Stomach (tissue), 9 donors: Measurements from ENCODE around the gene LRPPRC. TPM values are rescaled to one million over a fixed set of nuclear protein-coding genes. Genes with fewer than 3 reads are reported as not detected.
A peak's percentile ranks its signal among the peaks of the same experiment; 100 is the strongest.
"Not testable (repeated sequence)": the region's sequence is repeated elsewhere in the genome, so short reads cannot be mapped to it uniquely, and the experiment has no call there.

ENCODE experiments used
- DNase-seq, 2 donors: peaks; one replicate each; pipeline versions ENCODE4 v3.0.0 to v3.0.0-alpha.2; 2013 to 2019
- H3K27ac ChIP-seq, 5 donors: fragments of 200-600 bp in 4 of 5; sonication (generic) in 4 of 5; one replicate each; pipeline ENCODE4 v1.5.1; 2013 to 2019; ENCODE audit warnings: mild to moderate bottlenecking in 1 of 5, moderate library complexity in 1 of 5
- H3K27me3 ChIP-seq, 3 donors: fragments of 200-600 bp; sonication (generic); one replicate each; pipeline ENCODE4 v1.5.1; 2017 to 2019; ENCODE audit warnings: mixed run types in 1 of 3
- H3K36me3 ChIP-seq, 4 donors: fragments of 200-600 bp; sonication (generic); 1 replicate in 3 of 4; 2 replicates in 1 of 4; pipeline ENCODE4 v1.5.1; 2016 to 2019
- H3K4me1 ChIP-seq, 4 donors: fragments of 200-600 bp; sonication (generic); one replicate each; pipeline ENCODE4 v1.5.1; 2016 to 2019
- H3K4me3 ChIP-seq, 4 donors: fragments of 200-600 bp; sonication (generic) in 3 of 4; one replicate each; pipeline ENCODE4 v1.5.1; 2016 to 2019; ENCODE audit warnings: mild to moderate bottlenecking in 1 of 4
- H3K9me3 ChIP-seq, 4 donors: fragments of 200-600 bp; sonication (generic); one replicate each; pipeline ENCODE4 v1.5.1; 2016 to 2019
- EP300 ChIP-seq: sonication (generic); formaldehyde crosslinking; IDR thresholded peaks from one replicate; pipeline ENCODE4 v1.6.1; 2017; ENCODE audit warnings: antibody characterized with exemption
- POLR2A ChIP-seq, 4 donors: fragments of 450-650 bp; IDR thresholded peaks; one replicate each; pipeline ENCODE4 v1.6.1; 2016; ENCODE audit warnings: antibody characterized with exemption in 4 of 4, control low read depth in 2 of 4, mild to moderate bottlenecking in 1 of 4, moderate library complexity in 1 of 4
- POLR2AphosphoS5 ChIP-seq, 3 donors: sonication (generic); formaldehyde crosslinking; IDR thresholded peaks; one replicate each; pipeline ENCODE4 v1.6.1; 2016; ENCODE audit warnings: antibody characterized with exemption in 3 of 3
- WGBS, 5 donors: extraction: QIAGEN DNeasy Blood & Tissue Kit in 3 of 5; methylation state at CpG; one replicate each; pipeline versions ENCODE4 v1.1.5 to v1.1.7; 2013 to 2018; 5-methylcytosine and 5-hydroxymethylcytosine counted together
- intact Hi-C: fragments of 100-400 bp; cut with DNase I; formaldehyde crosslinking; loops from one replicate; pipeline ENCODE4 v1.15.1; 2023; ENCODE audit warnings: low total_unique reads
- polyA plus RNA-seq, 3 donors: library from polyadenylated mRNA; stranded (reverse); fragments of 200-250 nt; gene quantifications; one replicate each; pipeline ENCODE4 v1.2.3, GENCODE V29; 2013
- total RNA-seq, 5 donors: library from RNA; depleted of rRNA; stranded (reverse); fragments of >200 nt; gene quantifications; one replicate each; pipeline versions ENCODE4 v1.1.0 to v1.2.3, GENCODE V29; 2014 to 2016
- TF ChIP-seq, protein P1 (sequence below), 7 experiments: fragments of 450-650 bp in 4 of 7; fragments of 200-600 bp in 3 of 7; sonication (generic) in 3 of 7; IDR thresholded peaks; one replicate each; pipeline ENCODE4 v1.5.1; 2016 to 2019; ENCODE audit warnings: antibody characterized with exemption in 7 of 7, control low read depth in 2 of 7, mild to moderate bottlenecking in 1 of 7
- donor health status: healthy with polysubstance abuse.
- donor health status: Bipolar disorder and iron deficiency.
- donor health status: healthy.

Gene LRPPRC
- total and polyA plus RNA-seq, 8 donors: 12.6 to 124 (median 35.5) TPM

DNA sequence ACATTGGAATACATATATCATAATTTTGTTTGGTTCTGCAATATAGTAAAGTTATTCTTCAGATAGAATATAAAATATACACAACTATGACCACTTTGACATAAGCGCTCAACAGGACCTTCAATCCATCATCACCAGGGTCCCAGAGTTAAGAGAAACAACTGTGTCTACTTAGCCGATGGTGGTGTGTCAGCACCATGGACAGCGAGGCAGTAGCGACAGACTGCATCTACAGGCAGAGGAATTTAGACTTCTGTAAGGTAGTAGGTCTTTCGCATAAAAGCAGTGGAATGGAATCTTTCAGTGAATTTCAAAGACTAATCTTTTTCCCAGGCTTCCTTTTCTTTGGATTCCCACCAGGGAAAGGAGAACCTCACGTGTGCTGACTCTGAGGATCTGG is 20.5 kb upstream of the LRPPRC start:
- peak; percentile 43 to 82 for DNase-seq
- no peak overlapping the region for H3K4me3 ChIP-seq
- peaks cover 0 to 31% (median 0%) of the 10 kb centered on the region in 3 donors for H3K27me3 ChIP-seq
- H3K36me3 ChIP-seq: no peaks in the 10 kb centered on the region
- intact Hi-C loops: no loop called here
- 29 to 35% (median 34%) methylated on average over 6 of the region's 6 CpGs for WGBS, 5 donors
- H3K4me1 ChIP-seq: no peaks in the 10 kb centered on the region
- no peaks in the 10 kb centered on the region for H3K9me3 ChIP-seq
- no peak overlapping the region for H3K27ac ChIP-seq
- no peak for TF ChIP-seq POLR2A (IDR thresholded peaks at IDR 0.05)
- TF ChIP-seq, protein P1, sequence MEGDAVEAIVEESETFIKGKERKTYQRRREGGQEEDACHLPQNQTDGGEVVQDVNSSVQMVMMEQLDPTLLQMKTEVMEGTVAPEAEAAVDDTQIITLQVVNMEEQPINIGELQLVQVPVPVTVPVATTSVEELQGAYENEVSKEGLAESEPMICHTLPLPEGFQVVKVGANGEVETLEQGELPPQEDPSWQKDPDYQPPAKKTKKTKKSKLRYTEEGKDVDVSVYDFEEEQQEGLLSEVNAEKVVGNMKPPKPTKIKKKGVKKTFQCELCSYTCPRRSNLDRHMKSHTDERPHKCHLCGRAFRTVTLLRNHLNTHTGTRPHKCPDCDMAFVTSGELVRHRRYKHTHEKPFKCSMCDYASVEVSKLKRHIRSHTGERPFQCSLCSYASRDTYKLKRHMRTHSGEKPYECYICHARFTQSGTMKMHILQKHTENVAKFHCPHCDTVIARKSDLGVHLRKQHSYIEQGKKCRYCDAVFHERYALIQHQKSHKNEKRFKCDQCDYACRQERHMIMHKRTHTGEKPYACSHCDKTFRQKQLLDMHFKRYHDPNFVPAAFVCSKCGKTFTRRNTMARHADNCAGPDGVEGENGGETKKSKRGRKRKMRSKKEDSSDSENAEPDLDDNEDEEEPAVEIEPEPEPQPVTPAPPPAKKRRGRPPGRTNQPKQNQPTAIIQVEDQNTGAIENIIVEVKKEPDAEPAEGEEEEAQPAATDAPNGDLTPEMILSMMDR (IDR thresholded peaks at IDR 0.05): no peak
- TF ChIP-seq EP300: no peak
- no peak for TF ChIP-seq POLR2AphosphoS5 (IDR thresholded peaks at IDR 0.05)

DNA sequence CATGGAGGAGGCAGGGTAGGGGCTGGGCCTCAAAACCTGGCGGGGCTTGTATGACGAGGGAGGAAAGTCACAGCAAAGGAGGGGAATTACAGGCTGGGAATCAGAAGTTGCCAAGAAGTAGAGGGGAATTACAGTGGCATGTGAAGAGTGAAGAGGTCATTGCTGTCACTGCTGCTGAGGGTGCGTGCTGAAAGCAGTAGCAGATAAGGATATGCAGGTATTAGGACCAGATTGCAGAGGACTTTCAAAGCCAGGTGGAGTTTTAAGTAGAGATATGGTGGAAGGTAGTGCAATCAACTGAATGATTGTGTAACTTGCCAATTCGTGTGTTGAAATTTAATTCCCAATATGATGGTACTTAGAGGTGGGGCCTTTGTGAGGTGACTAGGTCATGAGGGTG is 19.4 kb upstream of the LRPPRC start:
- WGBS, 5 donors: 68 to 76% (median 73%) methylated on average over 4 of the region's 4 CpGs

DNA sequence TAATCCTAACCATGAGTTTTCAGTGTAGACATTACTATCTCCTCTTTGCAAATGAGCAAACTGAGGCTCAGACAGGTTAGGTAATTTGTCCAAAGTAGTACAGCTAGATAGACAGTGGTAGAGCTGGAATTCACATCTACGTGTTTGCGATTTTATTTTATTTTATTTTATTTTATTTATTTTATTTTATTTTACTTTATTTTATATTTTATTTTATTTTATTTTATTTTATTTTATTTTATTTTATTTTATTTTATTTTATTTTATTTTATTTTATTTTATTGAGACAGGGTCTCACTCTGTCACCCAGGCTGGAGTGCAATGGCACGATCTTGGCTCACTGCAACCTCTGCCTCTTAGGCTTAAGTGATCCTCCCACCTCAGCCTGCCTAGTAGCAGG is 17.4 kb upstream of the LRPPRC start:
- 88 to 99% (median 95%) methylated on average over 3 of the region's 3 CpGs for WGBS, 5 donors
- H3K4me1 ChIP-seq, H3K4me3 ChIP-seq, intact Hi-C loops, H3K36me3 ChIP-seq, H3K9me3 ChIP-seq, DNase-seq, H3K27ac ChIP-seq: not testable (repeated sequence)
- H3K27me3 ChIP-seq: peaks cover 0 to 34% (median 0%) of the 10 kb centered on the region in 3 donors

More for the DNA sequence above, 19.4 kb upstream of the LRPPRC start:
- Histone ChIP-seq H3K4me1 (no peaks in the 10 kb centered on the region), H3K4me3 (no peak overlapping the region), H3K36me3 (no peaks in the 10 kb centered on the region), H3K9me3 (no peaks in the 10 kb centered on the region), H3K27ac (no peak overlapping the region), H3K27me3 (peaks cover 0 to 34% (median 0%) of the 10 kb centered on the region in 3 donors)
- intact Hi-C loops: no loop called here
- no peak for DNase-seq
- TF ChIP-seq EP300 (no peak), POLR2A (IDR thresholded peaks at IDR 0.05) (no peak), POLR2AphosphoS5 (IDR thresholded peaks at IDR 0.05) (no peak)
- TF ChIP-seq, protein P1 (IDR thresholded peaks at IDR 0.05): no peak

DNA sequence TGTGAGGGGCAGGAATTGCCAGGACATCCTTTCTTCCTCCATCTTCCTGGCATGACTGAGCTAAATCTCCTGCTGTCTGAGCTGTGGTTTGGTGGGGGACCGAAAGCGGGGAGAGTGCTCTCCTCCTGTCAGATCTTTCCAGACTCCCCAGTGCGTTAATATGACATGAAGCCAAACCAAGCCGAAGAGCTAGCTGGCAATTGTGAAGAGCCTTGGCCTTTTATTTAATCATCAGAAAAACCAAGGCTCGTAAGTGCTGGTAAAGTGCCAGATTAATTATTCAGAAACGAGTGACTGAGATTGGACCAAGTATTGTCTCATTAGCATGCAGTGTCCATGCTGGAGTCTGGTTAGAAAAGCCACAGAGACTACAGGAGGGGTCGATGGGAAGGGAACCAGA is 14.5 kb upstream of the LRPPRC start:
- no peaks in the 10 kb centered on the region for H3K4me1 ChIP-seq
- intact Hi-C loops: no loop called here
- no peaks in the 10 kb centered on the region for H3K9me3 ChIP-seq
- H3K27ac ChIP-seq: no peak overlapping the region
- no peaks in the 10 kb centered on the region for H3K36me3 ChIP-seq
- TF ChIP-seq POLR2A (IDR thresholded peaks at IDR 0.05): no peak
- TF ChIP-seq POLR2AphosphoS5 (IDR thresholded peaks at IDR 0.05): no peak
- TF ChIP-seq EP300: no peak
- TF ChIP-seq, protein P1 (IDR thresholded peaks at IDR 0.05): no peak
- peaks cover 0 to 20% (median 0%) of the 10 kb centered on the region in 3 donors for H3K27me3 ChIP-seq
- no peak overlapping the region for H3K4me3 ChIP-seq
- 55 to 76% (median 62%) methylated on average over 7 of the region's 7 CpGs for WGBS, 5 donors
- DNase-seq: no peak

DNA sequence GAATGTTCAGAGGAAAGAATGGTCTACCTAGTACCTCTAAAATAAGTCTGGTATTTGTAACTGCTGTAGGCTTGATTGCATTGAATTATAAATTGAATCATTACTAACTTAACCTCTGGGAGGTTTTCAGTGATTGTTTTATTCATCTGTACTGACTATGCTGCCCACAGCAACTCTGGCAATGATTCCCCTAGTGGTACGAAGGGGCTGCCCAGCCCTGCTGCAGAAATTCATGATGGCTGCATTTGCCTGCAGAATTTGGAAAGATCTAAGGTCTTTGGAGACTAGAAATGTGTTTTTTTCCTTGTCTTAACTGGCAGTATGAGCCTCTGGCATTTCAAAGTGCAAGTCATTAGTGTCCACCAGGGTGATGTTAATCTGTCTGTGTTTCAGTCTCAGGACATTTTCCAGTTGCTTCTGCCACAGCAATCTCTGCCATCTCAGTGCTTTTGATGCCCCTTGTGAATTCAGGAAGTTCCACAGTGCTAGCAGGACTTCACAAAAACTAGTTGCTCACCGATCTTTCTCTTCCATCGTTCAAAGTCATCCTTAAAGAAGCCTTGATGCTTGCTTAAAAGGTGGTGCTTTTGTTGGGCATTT is 13.4 kb upstream of the LRPPRC start:
- H3K36me3 ChIP-seq: no peaks in the 10 kb centered on the region
- H3K27ac ChIP-seq: no peak overlapping the region
- TF ChIP-seq, protein P1 (IDR thresholded peaks at IDR 0.05): no peak
- TF ChIP-seq POLR2A (IDR thresholded peaks at IDR 0.05): no peak
- intact Hi-C loops: no loop called here
- H3K4me1 ChIP-seq: peaks cover 0 to 6% (median 0%) of the 10 kb centered on the region in 4 donors
- WGBS, 5 donors: 71 to 83% (median 73%) methylated on average over 3 of the region's 3 CpGs
- H3K9me3 ChIP-seq: no peaks in the 10 kb centered on the region
- peaks cover 0 to 16% (median 0%) of the 10 kb centered on the region in 3 donors for H3K27me3 ChIP-seq
- DNase-seq: no peak
- no peak overlapping the region for H3K4me3 ChIP-seq
